SU-DHL-6 (cell line): Measurements from ENCODE around the gene KDM1A.

Experiments
- CTCF ChIP-seq: fragments of 200-600 bp; sonication (generic); IDR thresholded peaks from one replicate; pipeline ENCODE4 v1.5.1; 2017; ENCODE audit warnings: antibody characterized with exemption, mild to moderate bottlenecking, low read length, moderate library complexity; ENCODE audit not compliant: insufficient read depth, poor library complexity, severe bottlenecking
- EZH2phosphoT487 ChIP-seq: fragments of 200-600 bp; sonication (generic), shearing (Covaris generic); conservative IDR thresholded peaks from 2 replicates; pipeline ENCODE4 v1.6.1; 2018; ENCODE audit warnings: mild to moderate bottlenecking, antibody characterized with exemption, low read length, moderate library complexity, mixed read lengths

- TF ChIP-seq CTCF, result no peak
- no peak for TF ChIP-seq EZH2phosphoT487
Observed at GRCh38 chr1:23099171-23099536, 79.9 kb downstream of the KDM1A start.
